K562 (cell line): ENCODE data around the gene ZNF440. TPM values are rescaled to one million over a fixed set of nuclear protein-coding genes. Genes with fewer than 3 reads are reported as not detected.
A peak's percentile ranks its signal among the peaks of the same experiment; 100 is the strongest.

Experiments used
- ATAC-seq: fragments of 200-7000 bp; cut with Tn5 transposase; 3 replicates; pipeline ENCODE4 v1.9.1; 2020; ENCODE audit warnings: moderate library complexity
- BruUV-seq: library from RNA; stranded (reverse); fragments of 400-500 nt; replicated peaks from 2 replicates; lab custom pipeline; 2021; lab: Mats Ljungman, UMichigan
- CTCF ChIA-PET: fragments of 300-600 bp; formaldehyde crosslinking; extraction: SDS; loops from one replicate; lab custom pipeline; 2021; ENCODE audit warnings: low intra/inter-chr PET ratio; lab: Yijun Ruan, JAX
- POLR2A ChIA-PET: fragments of 300-600, 350-650 bp; sonication (Branson Sonifier 250); formaldehyde crosslinking; extraction: SDS; loops from one replicate; lab custom pipeline; 2021; ENCODE audit warnings: antibody characterized with exemption, inconsistent platforms; lab: Yijun Ruan, JAX
- DNase-seq, 4 experiments: peaks; one replicate each; pipeline versions ENCODE4 v3.0.0 to v3.0.0-alpha.2; 2011 to 2018; ENCODE audit warnings: low spot score in 3 of 4, mixed read lengths in 3 of 4; ENCODE audit errors: extremely low read depth in 1 of 4
- FAIRE-seq: peaks from 2 replicates; lab custom pipeline; 2011; peaks lifted over from hg19 to GRCh38; lab: Jason Lieb, UNC
- H2AFZ ChIP-seq: 2 replicates; pipeline ENCODE4 v1.6.0; 2011; ENCODE audit warnings: low read depth, low read length, control low read depth, inconsistent platforms
- H3K27ac ChIP-seq: fragments of 200-600 bp; 3 replicates; pipeline ENCODE4 v1.8.0; 2011; ENCODE audit warnings: low read depth, mild to moderate bottlenecking, control low read depth, inconsistent platforms, low read length, moderate library complexity, mixed read lengths; ENCODE audit errors: extremely low read depth
- H3K27me3 ChIP-seq, 2 experiments: fragments of 300-600 bp in 1 of 2; 2 replicates in 1 of 2; 3 replicates in 1 of 2; pipeline versions ENCODE4 v1.6.0 to v1.8.0; 2011; ENCODE audit warnings: inconsistent platforms in 2 of 2, low read length in 2 of 2, mild to moderate bottlenecking in 1 of 2, mixed read lengths in 1 of 2, moderate library complexity in 1 of 2; ENCODE audit not compliant: control insufficient read depth in 2 of 2, insufficient read depth in 2 of 2
- H3K36me3 ChIP-seq: fragments of 300-600 bp; 3 replicates; pipeline ENCODE4 v1.8.0; 2011; ENCODE audit warnings: mild to moderate bottlenecking, low read length, inconsistent platforms; ENCODE audit not compliant: control insufficient read depth, insufficient read depth
- H3K4me1 ChIP-seq, 2 experiments: fragments of 200-600 bp in 1 of 2; replicated peaks in 1 of 2; 2 replicates in 1 of 2; 3 replicates in 1 of 2; pipeline versions ENCODE4 v1.5.1 to v1.8.0; 2011; ENCODE audit warnings: inconsistent platforms in 2 of 2, low read length in 2 of 2, mild to moderate bottlenecking in 1 of 2, mixed read lengths in 1 of 2, moderate library complexity in 1 of 2; ENCODE audit not compliant: control insufficient read depth in 2 of 2, insufficient read depth in 2 of 2
- H3K4me2 ChIP-seq: 2 replicates; pipeline ENCODE4 v1.6.1; 2011; ENCODE audit warnings: low read length, control low read depth, inconsistent platforms, mixed read lengths; ENCODE audit not compliant: insufficient read depth
- H3K4me3 ChIP-seq: fragments of 200-600 bp; sonication (generic), shearing (Covaris generic); 2 replicates; pipeline ENCODE4 v1.5.1; 2016; ENCODE audit warnings: control low read depth, inconsistent platforms
- H3K79me2 ChIP-seq: fragments of 200-600 bp; 3 replicates; pipeline ENCODE4 v1.8.0; 2011; ENCODE audit warnings: low read length, inconsistent platforms; ENCODE audit not compliant: control insufficient read depth, insufficient read depth
- H3K9ac ChIP-seq, 2 experiments: 2 replicates each; pipeline versions ENCODE4 v1.6.0 to v1.6.1; 2011; ENCODE audit warnings: low read depth in 2 of 2, low read length in 2 of 2, control low read depth in 1 of 2, inconsistent platforms in 1 of 2, mild to moderate bottlenecking in 1 of 2, mixed read lengths in 1 of 2; ENCODE audit not compliant: insufficient read depth in 1 of 2
- H3K9me1 ChIP-seq: one replicate; pipeline ENCODE4 v1.6.0; 2011; ENCODE audit warnings: inconsistent platforms, mild to moderate bottlenecking, low read length, moderate library complexity; ENCODE audit not compliant: control insufficient read depth, insufficient read depth
- H3K9me3 ChIP-seq: replicated peaks from 2 replicates; pipeline ENCODE4 v1.5.1; 2011; ENCODE audit warnings: low read depth, low read length, inconsistent platforms; ENCODE audit not compliant: control insufficient read depth, insufficient read depth
- H4K20me1 ChIP-seq: replicated peaks from 2 replicates; pipeline ENCODE4 v1.6.1; 2011; ENCODE audit warnings: low read length, inconsistent platforms, mixed read lengths; ENCODE audit not compliant: control insufficient read depth, insufficient read depth
- ARID1B ChIP-seq: fragments of 450-650 bp; IDR thresholded peaks from 2 replicates; pipeline ENCODE4 v1.6.1; 2016; ENCODE audit warnings: antibody characterized with exemption, mild to moderate bottlenecking, inconsistent platforms
- ATF6 ChIP-seq: sonication (generic); formaldehyde crosslinking; IDR thresholded peaks from 2 replicates; pipeline ENCODE4 v1.4.0; 2020; ENCODE audit warnings: mild to moderate bottlenecking, missing genetic modification reagents
- CBX1 ChIP-seq: sonication (generic); IDR thresholded peaks from 2 replicates; pipeline ENCODE4 v1.6.1; 2016; ENCODE audit warnings: antibody characterized with exemption, low read depth, mild to moderate bottlenecking
- ELF1 ChIP-seq: fragments of 200-800 bp; sonication (Bioruptor generic); IDR thresholded peaks from 2 replicates; pipeline ENCODE4 v1.6.1; 2016; ENCODE audit warnings: missing genetic modification characterization, missing compliant biosample characterization
- GTF3C2 ChIP-seq: IDR thresholded peaks from 3 replicates; pipeline ENCODE4 v1.6.1; 2011; ENCODE audit warnings: borderline replicate concordance, mild to moderate bottlenecking, moderate library complexity; ENCODE audit not compliant: insufficient read length; ENCODE audit errors: extremely low read depth
- PRPF4 ChIP-seq: fragments of 200-400 bp; formaldehyde crosslinking; IDR thresholded peaks from one replicate; pipeline ENCODE4 v1.6.1; 2017; ENCODE audit warnings: low read length, low read depth, mild to moderate bottlenecking; ENCODE audit not compliant: insufficient read depth, poor library complexity, severe bottlenecking
- RBM25 ChIP-seq: fragments of 200-400 bp; formaldehyde crosslinking; IDR thresholded peaks from 2 replicates; pipeline ENCODE4 v1.6.1; 2018; ENCODE audit warnings: low read length, low read depth, moderate library complexity; ENCODE audit not compliant: severe bottlenecking
- RFX7 ChIP-seq: fragments of 250-450 bp; sonication (Bioruptor Pico); IDR thresholded peaks from 2 replicates; pipeline ENCODE4 v1.5.1; 2021; ENCODE audit warnings: mild to moderate bottlenecking
- ZEB2 ChIP-seq: fragments of 450-650 bp; IDR thresholded peaks from 2 replicates; pipeline ENCODE4 v1.6.1; 2016
- ZNF280A ChIP-seq: fragments of 450-650 bp; IDR thresholded peaks from 2 replicates; pipeline ENCODE4 v1.6.1; 2018; ENCODE audit warnings: mild to moderate bottlenecking, low read depth; ENCODE audit not compliant: partially characterized antibody
- ZNF75A ChIP-seq: fragments of 450-650 bp; formaldehyde crosslinking; IDR thresholded peaks from 2 replicates; pipeline ENCODE4 v1.4.0; 2020; ENCODE audit warnings: mild to moderate bottlenecking
- ZNF764 ChIP-seq: fragments of 250-450 bp; sonication (Bioruptor Pico); IDR thresholded peaks from 2 replicates; pipeline ENCODE4 v1.4.0; 2020; ENCODE audit warnings: low read depth, mild to moderate bottlenecking, moderate library complexity
- WGBS: fragments of 100-300 bp; shearing (Covaris generic); methylation state at CpG from one replicate; pipeline ENCODE4 v1.1.6; 2016; ENCODE audit warnings: low coverage, mixed read lengths; ENCODE audit not compliant: insufficient coverage; ENCODE audit errors: missing lambda C conversion rate; 5-methylcytosine and 5-hydroxymethylcytosine counted together
- in situ Hi-C: fragments of 300-500 bp; cut with MboI; formaldehyde crosslinking; loops from 4 replicates; pipeline ENCODE4 v1.15.0; 2018; ENCODE audit warnings: inconsistent platforms, mixed read lengths
- intact Hi-C: fragments of 100-400 bp; cut with micrococcal nuclease; formaldehyde crosslinking; loops from 2 replicates; pipeline ENCODE4 v1.14.2; 2022
- polyA plus RNA-seq, 8 experiments: library from polyadenylated mRNA; depleted of rRNA in 4 of 8; stranded (reverse) in 5 of 8; unstranded in 3 of 8; fragments of >200 nt; fragmentation: Nextera tagmentation in 2 of 8; fragmentation: Illumina TruSeq in 1 of 8; extraction: Ambion mirVana in 2 of 8; extraction: Trizol in 1 of 8; gene quantifications; 2 replicates each; pipeline versions ENCODE4 v1.2.1 to v1.2.3, GENCODE V29; 2011 to 2014; ENCODE audit warnings: inconsistent platforms in 1 of 8, missing spikeins in 1 of 8
- total RNA-seq, 7 experiments: library from RNA; depleted of rRNA in 6 of 7; stranded (reverse); fragments of >200 nt in 6 of 7; fragmentation: Illumina TruSeq in 2 of 7; extraction: Trizol in 2 of 7; gene quantifications; 2 replicates each; pipeline versions ENCODE4 v1.2.1 to v1.2.3, GENCODE V29; 2011 to 2021; ENCODE audit warnings: low replicate concordance in 1 of 7

ZNF440 gene
- total and polyA plus RNA-seq, 9 of the 15 experiments (the other 6 are each of a cell fraction or from before 2014, with no cell fraction given), result 5.9 to 32.6 (median 13.4) TPM

DNA sequence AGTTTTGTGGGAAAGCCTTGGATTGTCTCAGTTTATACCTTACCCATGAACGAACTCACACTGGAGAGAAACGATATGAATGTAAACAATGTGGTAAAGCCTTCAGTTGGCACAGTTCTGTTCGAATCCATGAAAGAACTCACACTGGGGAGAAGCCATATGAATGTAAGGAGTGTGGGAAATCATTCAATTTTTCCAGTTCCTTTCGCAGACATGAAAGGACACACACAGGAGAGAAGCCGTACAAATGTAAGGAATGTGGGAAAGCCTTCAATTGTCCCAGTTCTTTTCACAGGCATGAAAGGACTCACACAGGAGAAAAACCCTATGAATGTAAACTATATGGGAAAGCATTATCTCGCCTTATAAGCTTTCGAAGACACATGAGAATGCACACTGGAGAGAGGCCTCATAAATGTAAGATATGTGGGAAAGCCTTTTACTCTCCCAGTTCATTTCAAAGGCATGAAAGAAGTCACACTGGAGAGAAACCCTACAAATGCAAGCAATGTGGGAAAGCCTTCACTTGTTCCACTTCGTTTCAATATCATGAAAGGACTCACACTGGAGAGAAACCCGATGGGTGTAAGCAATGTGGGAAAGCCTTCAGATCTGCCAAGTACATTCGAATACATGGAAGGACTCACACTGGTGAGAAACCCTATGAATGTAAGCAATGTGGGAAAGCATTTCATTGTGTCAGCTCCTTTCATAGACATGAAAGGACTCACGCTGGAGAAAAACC, 7.5 kb upstream of the ZNF440 start:
- no peak overlapping the region for H3K4me3 ChIP-seq
- no peak for FAIRE-seq
- no peaks in the 10 kb centered on the region for H3K79me2 ChIP-seq
- in situ Hi-C loops (no loop called here), intact Hi-C loops (no loop called here)
- peaks cover 14% of the 10 kb centered on the region for H3K9me3 ChIP-seq
- H2AFZ ChIP-seq, result no peak overlapping the region
- H4K20me1 ChIP-seq, result no peaks in the 10 kb centered on the region
- no peaks in the 10 kb centered on the region for H3K36me3 ChIP-seq
- no TSS peak for BruUV-seq
- no peak overlapping the region for H3K27ac ChIP-seq
- no peaks in the 10 kb centered on the region; a peak in 1 of 5 replicates for H3K27me3 ChIP-seq
- POLR2A ChIA-PET, result no interaction called here
- no peaks in the 10 kb centered on the region for H3K9me1 ChIP-seq
- CTCF ChIA-PET, result no interaction called here
- 13% methylated on average over 11 of the region's 11 CpGs for WGBS
- no peak for DNase-seq
- no peak overlapping the region for H3K9ac ChIP-seq
- ATAC-seq, result no peak
- no peak overlapping the region for H3K4me2 ChIP-seq
- no peaks in the 10 kb centered on the region for H3K4me1 ChIP-seq
- TF ChIP-seq ELF1 (tag), result no peak
- no peak for TF ChIP-seq ZNF764 (CRISPR knock-in tag)
- TF ChIP-seq ARID1B, result no peak
- TF ChIP-seq GTF3C2, result no peak
- TF ChIP-seq CBX1, result peak; percentile 44; the same call in 1 of the 2 replicates
- no peak for TF ChIP-seq ATF6 (CRISPR knock-in tag)
- peak; percentile 81 for TF ChIP-seq ZNF280A
- peak; percentile 98 for TF ChIP-seq ZNF75A
- no peak for TF ChIP-seq PRPF4
- peak; percentile 57; the same call in 1 of the 2 replicates for TF ChIP-seq ZEB2
- TF ChIP-seq RFX7 (CRISPR knock-in tag), result no peak
- TF ChIP-seq RBM25, result peak; percentile 69
